Loucy (cell line): ENCODE data around the gene KRT86.

ENCODE experiments used
- CTCF ChIP-seq: fragments of 200-600 bp; sonication (generic); conservative IDR thresholded peaks from 2 replicates; pipeline ENCODE4 v1.5.1; 2014; ENCODE audit warnings: mild to moderate bottlenecking, antibody characterized with exemption, low read length
- EZH2phosphoT487 ChIP-seq: fragments of 200-600 bp; IDR thresholded peaks from 2 replicates; pipeline ENCODE4 v1.6.1; 2018; ENCODE audit warnings: antibody characterized with exemption, mild to moderate bottlenecking, moderate library complexity, borderline replicate concordance

- TF ChIP-seq CTCF (no peak), EZH2phosphoT487 (no peak)
Measured at GRCh38 chr12:52227606-52228166, 46.8 kb upstream of the KRT86 start.
